Smooth muscle cell (in vitro differentiated cells): ENCODE measurements around the gene TENT5C. TPM values are rescaled to one million over a fixed set of nuclear protein-coding genes. Genes with fewer than 3 reads are reported as not detected.

Experiments used
- DNase-seq: peaks from one replicate; lab custom pipeline; 2025; ENCODE audit not compliant: unreplicated experiment; lab: John Stamatoyannopoulos, UW
- H2AFZ ChIP-seq: fragments of 200-600 bp; sonication (generic); 2 replicates; pipeline ENCODE4 v1.6.0; 2016; ENCODE audit warnings: antibody characterized with exemption, low read depth, mild to moderate bottlenecking
- H3F3A ChIP-seq: fragments of 200-600 bp; sonication (generic); 2 replicates; pipeline ENCODE4 v1.6.0; 2017; ENCODE audit warnings: antibody characterized with exemption, low read depth
- H3K27ac ChIP-seq: fragments of 200-600 bp; sonication (generic); 2 replicates; pipeline ENCODE4 v1.5.1; 2016; ENCODE audit warnings: low read depth, mild to moderate bottlenecking
- H3K27me3 ChIP-seq: fragments of 200-600 bp; sonication (generic); 2 replicates; pipeline ENCODE4 v1.6.1; 2016; ENCODE audit warnings: low read depth, mild to moderate bottlenecking
- H3K36me3 ChIP-seq: fragments of 200-600 bp; sonication (generic); 2 replicates; pipeline ENCODE4 v1.5.1; 2016; ENCODE audit warnings: low read depth
- H3K4me1 ChIP-seq: fragments of 200-600 bp; sonication (generic); 2 replicates; pipeline ENCODE4 v1.5.1; 2016; ENCODE audit warnings: low read depth
- H3K4me2 ChIP-seq: fragments of 200-600 bp; sonication (generic); 2 replicates; pipeline ENCODE4 v1.6.0; 2016; ENCODE audit warnings: mild to moderate bottlenecking
- H3K4me3 ChIP-seq: fragments of 200-600 bp; sonication (generic); 2 replicates; pipeline ENCODE4 v1.5.1; 2016; ENCODE audit warnings: mild to moderate bottlenecking
- H3K79me2 ChIP-seq: fragments of 200-600 bp; sonication (generic); 2 replicates; pipeline ENCODE4 v1.6.0; 2016; ENCODE audit warnings: low read depth, mild to moderate bottlenecking
- H3K9ac ChIP-seq: fragments of 200-600 bp; sonication (generic); 2 replicates; pipeline ENCODE4 v1.6.0; 2016; ENCODE audit warnings: low read depth
- H3K9me3 ChIP-seq: fragments of 200-600 bp; sonication (generic); replicated peaks from 2 replicates; pipeline ENCODE4 v1.5.1; 2016; ENCODE audit warnings: low read depth
- H4K20me1 ChIP-seq: fragments of 200-600 bp; sonication (generic); 2 replicates; pipeline ENCODE4 v1.6.0; 2016; ENCODE audit warnings: low read depth
- CTCF ChIP-seq: fragments of 200-600 bp; sonication (generic); IDR thresholded peaks from 2 replicates; pipeline ENCODE4 v1.5.1; 2017; ENCODE audit warnings: borderline replicate concordance, mild to moderate bottlenecking, antibody characterized with exemption; ENCODE audit not compliant: insufficient read depth, poor library complexity, severe bottlenecking
- WGBS: methylation state at CpG from one replicate; pipeline ENCODE4 v1.1.7; 2016; ENCODE audit warnings: low lambda C conversion rate; 5-methylcytosine and 5-hydroxymethylcytosine counted together
- polyA plus RNA-seq: library from polyadenylated mRNA; unstranded; fragments of >200 nt; fragmentation: Nextera tagmentation; extraction: Ambion mirVana; gene quantifications from 2 replicates; pipeline ENCODE4 v1.2.1, GENCODE V29; 2016
- total RNA-seq: library from RNA; depleted of rRNA; stranded (reverse); fragments of >200 nt; gene quantifications from 2 replicates; pipeline ENCODE4 v1.2.3, GENCODE V29; 2014

The TENT5C gene
- total and polyA plus RNA-seq, 2 experiments from 2014 or later: 5.3 to 5.7 TPM

GRCh38 chr1:117596023-117596720 is 9.7 kb upstream of the TENT5C start:
- Histone ChIP-seq H3K4me1 (no peaks in the 10 kb centered on the region), H3F3A (no peaks in the 10 kb centered on the region), H3K9me3 (no peaks in the 10 kb centered on the region), H2AFZ (no peak overlapping the region), H3K27ac (no peak overlapping the region), H3K9ac (no peak overlapping the region), H4K20me1 (no peaks in the 10 kb centered on the region), H3K4me2 (no peak overlapping the region), H3K4me3 (no peak overlapping the region), H3K27me3 (no peaks in the 10 kb centered on the region), H3K36me3 (no peaks in the 10 kb centered on the region), H3K79me2 (no peaks in the 10 kb centered on the region)
- TF ChIP-seq CTCF: no peak
- 86% methylated on average over 4 of the region's 5 CpGs for WGBS
- no peak for DNase-seq

DNA sequence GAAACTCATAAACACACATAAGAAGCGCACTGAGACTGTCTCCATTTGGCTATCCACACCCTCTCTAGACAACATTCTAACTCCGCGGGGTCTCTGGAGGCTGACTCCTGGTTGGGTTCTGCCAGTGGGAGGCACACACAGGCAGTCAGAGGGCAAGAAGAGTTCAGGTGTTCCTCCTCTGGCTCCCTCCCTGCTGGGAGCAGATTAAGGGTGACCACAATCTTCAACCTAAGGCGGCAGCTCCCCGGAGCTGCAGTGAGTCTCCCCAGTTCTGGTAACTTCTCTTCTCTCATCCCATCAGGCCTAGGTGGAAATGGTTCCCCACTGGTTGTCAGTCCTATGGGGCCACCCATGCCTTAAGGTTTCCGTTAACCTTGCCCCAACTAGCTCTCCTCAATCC is 7.4 kb upstream of the TENT5C start:
- DNase-seq: no peak
- Histone ChIP-seq H3F3A (no peaks in the 10 kb centered on the region), H3K36me3 (no peaks in the 10 kb centered on the region), H2AFZ (no peak overlapping the region), H3K4me2 (no peak overlapping the region), H3K27ac (no peak overlapping the region), H3K27me3 (peaks cover 4% of the 10 kb centered on the region), H3K79me2 (no peaks in the 10 kb centered on the region), H3K4me3 (no peak overlapping the region), H3K9me3 (no peaks in the 10 kb centered on the region), H3K9ac (no peak overlapping the region), H3K4me1 (no peaks in the 10 kb centered on the region), H4K20me1 (no peaks in the 10 kb centered on the region)
- no peak for TF ChIP-seq CTCF
- WGBS: 83% methylated on average over 6 of the region's 6 CpGs

DNA sequence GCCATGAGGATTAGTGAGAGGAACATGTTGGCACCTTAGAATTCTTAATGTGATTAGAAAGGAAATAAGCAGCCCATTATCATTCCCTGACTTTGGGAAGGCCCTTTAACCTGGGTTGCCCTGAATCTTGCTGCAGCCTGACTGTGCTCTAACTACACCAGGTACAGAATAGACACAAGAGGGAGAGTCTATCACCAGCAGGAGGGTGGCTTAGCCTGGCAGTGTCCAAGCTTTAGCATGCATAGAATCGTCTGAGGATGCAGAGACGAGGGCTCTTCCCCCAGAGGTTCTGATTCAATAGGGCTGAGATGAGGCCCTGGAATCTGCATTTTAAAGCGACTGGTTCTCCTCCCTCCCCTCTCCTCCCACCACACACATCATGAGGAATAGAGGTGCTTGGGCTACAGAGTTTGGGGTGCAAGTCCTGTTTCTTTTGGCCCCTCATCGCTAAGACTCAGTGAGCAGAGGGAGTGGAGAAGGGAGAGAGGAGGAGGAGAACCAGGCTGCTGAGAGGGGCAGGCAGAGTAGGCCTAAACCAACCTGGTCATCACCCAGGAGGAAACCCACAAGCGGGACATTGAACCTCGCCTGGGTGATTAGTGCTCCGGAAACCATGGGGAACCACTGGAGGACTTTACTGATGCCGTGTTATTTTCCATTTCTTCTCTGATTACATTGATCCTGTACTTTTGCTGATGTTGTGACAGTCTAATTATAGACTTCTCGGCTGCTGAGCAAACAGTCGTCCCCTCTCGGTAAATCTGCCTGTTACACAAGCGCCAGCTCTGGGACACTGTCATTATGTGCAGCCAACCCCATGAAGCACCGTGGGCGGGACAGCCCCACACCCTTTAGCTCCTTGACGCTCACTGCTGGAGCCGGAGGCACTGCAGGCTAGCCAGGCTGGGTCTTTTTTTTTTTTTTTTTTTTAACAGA is 6.3 kb upstream of the TENT5C start:
- no peak for DNase-seq
- 73% methylated on average over 16 of the region's 16 CpGs for WGBS
- H3K4me3 ChIP-seq: no peak overlapping the region
- H3K27me3 ChIP-seq: peaks cover 15% of the 10 kb centered on the region
- H3K4me1 ChIP-seq: no peaks in the 10 kb centered on the region
- no peaks in the 10 kb centered on the region for H3K36me3 ChIP-seq
- no peak overlapping the region for H2AFZ ChIP-seq
- no peaks in the 10 kb centered on the region for H3K9me3 ChIP-seq
- no peak overlapping the region for H3K9ac ChIP-seq
- H3F3A ChIP-seq: no peaks in the 10 kb centered on the region
- no peaks in the 10 kb centered on the region for H3K79me2 ChIP-seq
- no peak for TF ChIP-seq CTCF
- no peak overlapping the region for H3K4me2 ChIP-seq
- no peak overlapping the region for H3K27ac ChIP-seq
- no peaks in the 10 kb centered on the region for H4K20me1 ChIP-seq
